Astrocyte (in vitro differentiated cells and primary cell): ENCODE measurements around the gene SART3.

Experiments
- CTCF ChIP-seq: IDR thresholded peaks from 2 replicates; pipeline ENCODE4 v1.5.1; 2011; ENCODE audit warnings: low read depth, mild to moderate bottlenecking, inconsistent platforms, low read length, moderate library complexity; ENCODE audit not compliant: insufficient read depth
- EZH2 ChIP-seq: IDR thresholded peaks from 2 replicates; pipeline ENCODE4 v1.6.1; 2012; ENCODE audit warnings: mild to moderate bottlenecking, low read length, inconsistent platforms; ENCODE audit not compliant: insufficient read depth

GRCh38 chr12:108477055-108477880 lies 83.7 kb downstream of the SART3 start:
- no peak for TF ChIP-seq CTCF
- no peak for TF ChIP-seq EZH2
